NCI-H774 (cell line): Measurements from ENCODE around the gene SRPK1.
"Not testable (repeated sequence)": the region's sequence is repeated elsewhere in the genome, so short reads cannot be mapped to it uniquely, and the experiment has no call there.

Experiments
- DNase-seq: peaks from one replicate; lab custom pipeline; 2025; lab: John Stamatoyannopoulos, UW

Gene SRPK1

GRCh38 chr6:35920793-35921732 lies at the start of gene SRPK1:
Gene SRPK1, minus strand, starts transcription at chr6:35921098. Its CDS starts 42 bp downstream, at chr6:35921056.
- peak; percentile 92 for DNase-seq

GRCh38 chr6:35970181-35970580 lies 49.3 kb upstream of the SRPK1 start:
- DNase-seq: no peak

- DNase-seq: no peak
Observed at GRCh38 chr6:35969646-35970045, 48.7 kb upstream of the SRPK1 start.

GRCh38 chr6:35968821-35969220 lies 47.9 kb upstream of the SRPK1 start:
- DNase-seq: no peak

- DNase-seq: peak; percentile 10
Observed at GRCh38 chr6:35967076-35967774, 46.3 kb upstream of the SRPK1 start.

- no peak for DNase-seq
Observed at GRCh38 chr6:35962779-35963560, 42.1 kb upstream of the SRPK1 start.

- DNase-seq: no peak
Observed at GRCh38 chr6:35960187-35960586, 39.3 kb upstream of the SRPK1 start.

GRCh38 chr6:35955970-35956369 lies 35.1 kb upstream of the SRPK1 start:
- no peak for DNase-seq

GRCh38 chr6:35955521-35955920 lies 34.6 kb upstream of the SRPK1 start:
- DNase-seq: no peak

GRCh38 chr6:35955071-35955470 lies 34.2 kb upstream of the SRPK1 start:
- no peak for DNase-seq

- DNase-seq: no peak
Observed at GRCh38 chr6:35954333-35954732, 33.4 kb upstream of the SRPK1 start.

- no peak for DNase-seq
Observed at GRCh38 chr6:35948725-35949124, 27.8 kb upstream of the SRPK1 start.

- no peak for DNase-seq
Observed at GRCh38 chr6:35945650-35946025, 24.7 kb upstream of the SRPK1 start.

GRCh38 chr6:35943390-35943789 lies 22.5 kb upstream of the SRPK1 start:
- DNase-seq: no peak

GRCh38 chr6:35942355-35942754 lies 21.5 kb upstream of the SRPK1 start:
- no peak for DNase-seq

GRCh38 chr6:35941170-35941569 lies 20.3 kb upstream of the SRPK1 start:
- not testable (repeated sequence) for DNase-seq

- not testable (repeated sequence) for DNase-seq
Observed at GRCh38 chr6:35940014-35940413, 19.1 kb upstream of the SRPK1 start.

GRCh38 chr6:35939259-35939658 lies 18.4 kb upstream of the SRPK1 start:
- not testable (repeated sequence) for DNase-seq

GRCh38 chr6:35936681-35937359 lies 15.9 kb upstream of the SRPK1 start:
- no peak for DNase-seq

GRCh38 chr6:35935469-35935868 lies 14.6 kb upstream of the SRPK1 start:
- no peak for DNase-seq

- DNase-seq: no peak
Observed at GRCh38 chr6:35933844-35934243, 12.9 kb upstream of the SRPK1 start.

GRCh38 chr6:35931873-35932272 lies 11.0 kb upstream of the SRPK1 start:
- DNase-seq: not testable (repeated sequence)
